ENCODE results near the gene ALDH3A2.

The ALDH3A2 gene

DNA sequence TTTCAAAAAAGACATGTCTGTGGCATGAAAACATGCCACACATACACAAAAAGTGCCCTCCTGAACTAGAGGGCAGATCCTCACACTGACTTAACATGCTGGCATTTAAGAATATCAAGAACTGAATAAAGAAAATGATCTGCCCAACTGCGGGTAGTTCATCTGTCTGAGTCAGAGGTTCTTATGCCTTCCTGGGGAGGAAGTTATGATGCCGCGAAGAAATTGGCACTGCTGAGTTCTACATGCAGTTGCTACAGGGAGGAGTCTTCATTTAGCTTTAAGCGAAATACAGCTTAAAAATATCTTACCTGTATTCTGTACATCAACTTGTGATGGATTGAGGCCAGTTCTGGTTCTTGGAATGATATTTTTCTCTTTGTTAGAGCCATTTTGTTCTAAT lies 6.3 kb downstream of the ALDH3A2 start:
- ChIA-PET POLR2A (no interaction called here), CTCF (interaction anchor here (0.8 to 2.6 kb wide), 4 partner anchors 8 to 107 kb away, joined by 3 to 21 read pairs (median 4); no protein-coding TSS in a partner anchor)
- TF ChIP-seq ZNF426 (tag by site-specific recombination; IDR thresholded peaks at IDR 0.05): no peak
- TF ChIP-seq ZNF610 (tag by site-specific recombination; IDR thresholded peaks at IDR 0.05; ENCODE audit: borderline replicate concordance): no peak
- peak; percentile 4 for TF ChIP-seq SETDB1 (IDR thresholded peaks at IDR 0.05; ENCODE audit: insufficient read length, low read length)
- peak; percentile 4; the same call in 1 of the 2 replicates for TF ChIP-seq TRIM28 (IDR thresholded peaks at IDR 0.05; ENCODE audit: borderline replicate concordance, low read length)
- TF ChIP-seq ZNF660 (tag by site-specific recombination; IDR thresholded peaks at IDR 0.05): no peak
- Histone ChIP-seq H3K27ac (ENCODE audit: extremely low read depth, low read depth, low read length) (no peak overlapping the region), H3K9me3 (ENCODE audit: control insufficient read depth, insufficient read depth, low read depth, low read length) (peaks cover 5% of the 10 kb centered on the region), H3K4me1 (ENCODE audit: control insufficient read depth, insufficient read depth, low read length) (no peaks in the 10 kb centered on the region; the same call in none of the 2 replicates), H3K36me3 (ENCODE audit: control insufficient read depth in 2 of 2, insufficient read depth in 1 of 2, low read length in 2 of 2) (peaks cover 25 to 69% of the 10 kb centered on the region in 2 experiments), H3K4me3 (ENCODE audit: low read depth, low read length) (no peak overlapping the region)

- peaks cover 5% of the 10 kb centered on the region for H3K9me3 ChIP-seq (ENCODE audit: control insufficient read depth, insufficient read depth, low read depth, low read length)
- H3K27ac ChIP-seq (ENCODE audit: extremely low read depth, low read depth, low read length): no peak overlapping the region
- POLR2A ChIA-PET: interaction anchor here (0.6 to 1.8 kb wide), 2 partner anchors 8 to 10 kb away, joined by 5 to 10 read pairs; partner anchors contain the start of gene ALDH3A2
- TF ChIP-seq ZNF692 (tag by site-specific recombination; IDR thresholded peaks at IDR 0.05) (no peak), ZNF146 (tag by site-specific recombination; IDR thresholded peaks at IDR 0.05) (no peak), ZNF214 (tag by site-specific recombination; IDR thresholded peaks at IDR 0.05; ENCODE audit: borderline replicate concordance) (peak; percentile 59; the same call in 1 of the 2 replicates), ZNF777 (tag by site-specific recombination; IDR thresholded peaks at IDR 0.05; ENCODE audit: borderline replicate concordance) (no peak), RBAK (tag by site-specific recombination; IDR thresholded peaks at IDR 0.05) (no peak), ATF2 (tag by site-specific recombination; IDR thresholded peaks at IDR 0.05; ENCODE audit: low read depth) (no peak)
- H3K4me3 ChIP-seq (ENCODE audit: low read depth, low read length): no peak overlapping the region
- peaks cover 28 to 72% of the 10 kb centered on the region in 2 experiments for H3K36me3 ChIP-seq (ENCODE audit: control insufficient read depth in 2 of 2, insufficient read depth in 1 of 2, low read length in 2 of 2)
- CTCF ChIA-PET: interaction anchor here (0.6 to 2.6 kb wide), 3 partner anchors 10 to 106 kb away, joined by 3 to 21 read pairs (median 3); no protein-coding TSS in a partner anchor
- H3K4me1 ChIP-seq (ENCODE audit: control insufficient read depth, insufficient read depth, low read length): no peaks in the 10 kb centered on the region
These were observed 7.8 kb downstream of the ALDH3A2 start for GRCh38 chr17:19656336-19656735.

- ChIA-PET CTCF (interaction anchor here (0.6 to 2.6 kb wide), 3 partner anchors 11 to 106 kb away, joined by 3 to 21 read pairs (median 3); no protein-coding TSS in a partner anchor), POLR2A (interaction anchor here (1.8 kb wide), 1 partner anchor 9 kb away, joined by 10 read pairs; the partner anchor contains the start of gene ALDH3A2)
- H3K27ac ChIP-seq (ENCODE audit: extremely low read depth, low read depth, low read length): no peak overlapping the region
- TF ChIP-seq ZNF350 (tag by site-specific recombination; IDR thresholded peaks at IDR 0.05): no peak
- TF ChIP-seq, protein P1, sequence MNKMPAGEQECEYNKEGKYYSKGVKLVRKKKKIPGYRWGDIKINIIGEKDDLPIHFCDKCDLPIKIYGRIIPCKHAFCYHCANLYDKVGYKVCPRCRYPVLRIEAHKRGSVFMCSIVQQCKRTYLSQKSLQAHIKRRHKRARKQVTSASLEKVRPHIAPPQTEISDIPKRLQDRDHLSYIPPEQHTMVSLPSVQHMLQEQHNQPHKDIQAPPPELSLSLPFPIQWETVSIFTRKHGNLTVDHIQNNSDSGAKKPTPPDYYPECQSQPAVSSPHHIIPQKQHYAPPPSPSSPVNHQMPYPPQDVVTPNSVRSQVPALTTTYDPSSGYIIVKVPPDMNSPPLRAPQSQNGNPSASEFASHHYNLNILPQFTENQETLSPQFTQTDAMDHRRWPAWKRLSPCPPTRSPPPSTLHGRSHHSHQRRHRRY (tag by site-specific recombination; IDR thresholded peaks at IDR 0.05): no peak
- no peak overlapping the region for H3K4me3 ChIP-seq (ENCODE audit: low read depth, low read length)
- H3K9me3 ChIP-seq (ENCODE audit: control insufficient read depth, insufficient read depth, low read depth, low read length): peaks cover 5% of the 10 kb centered on the region
- H3K36me3 ChIP-seq (ENCODE audit: control insufficient read depth in 2 of 2, insufficient read depth in 1 of 2, low read length in 2 of 2): peaks cover 31 to 72% of the 10 kb centered on the region in 2 experiments
- no peaks in the 10 kb centered on the region for H3K4me1 ChIP-seq (ENCODE audit: control insufficient read depth, insufficient read depth, low read length)
These were observed 8.5 kb downstream of the ALDH3A2 start for GRCh38 chr17:19656851-19657581.
